ENCODE data around the gene PGPEP1.

Gene PGPEP1

DNA sequence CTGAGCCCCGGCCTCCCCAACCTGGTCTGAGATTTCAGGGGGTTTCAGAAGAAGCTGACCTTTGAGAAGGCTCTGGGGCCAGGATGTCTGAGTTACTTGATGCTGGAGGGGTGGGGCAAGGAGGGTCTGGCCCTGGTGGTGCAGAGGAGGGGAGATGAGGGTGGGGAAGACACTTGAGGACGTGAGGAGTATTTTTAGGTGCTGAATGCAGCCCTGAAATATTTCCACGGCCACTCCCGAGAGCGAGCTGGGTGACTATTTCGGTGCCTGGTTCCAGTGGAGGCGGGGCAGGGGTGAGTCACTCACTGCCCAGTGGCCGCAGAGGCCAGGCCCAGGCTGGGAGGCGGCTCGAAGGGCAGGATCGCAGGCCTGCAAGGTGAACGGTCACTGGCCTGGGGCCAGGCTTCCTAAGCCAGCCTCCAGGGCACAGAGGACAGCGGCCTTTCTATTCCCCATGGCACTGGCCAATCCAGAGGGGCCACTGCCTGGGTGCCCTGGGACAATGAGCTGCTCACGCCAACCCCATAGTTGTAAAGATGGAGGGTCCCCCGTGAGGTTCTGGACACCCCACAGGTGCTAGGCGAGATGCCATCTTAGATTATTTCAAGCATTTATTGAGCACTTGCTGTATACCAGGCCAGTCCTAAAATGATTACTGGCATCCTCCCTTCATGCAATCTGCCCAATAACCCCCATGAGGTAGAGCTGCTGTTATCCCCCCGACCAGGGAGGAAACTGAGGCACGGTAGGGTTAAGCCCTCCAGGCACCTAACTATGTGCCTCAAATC, 39.3 kb upstream of the PGPEP1 start:
- TF ChIP-seq, protein P1, sequence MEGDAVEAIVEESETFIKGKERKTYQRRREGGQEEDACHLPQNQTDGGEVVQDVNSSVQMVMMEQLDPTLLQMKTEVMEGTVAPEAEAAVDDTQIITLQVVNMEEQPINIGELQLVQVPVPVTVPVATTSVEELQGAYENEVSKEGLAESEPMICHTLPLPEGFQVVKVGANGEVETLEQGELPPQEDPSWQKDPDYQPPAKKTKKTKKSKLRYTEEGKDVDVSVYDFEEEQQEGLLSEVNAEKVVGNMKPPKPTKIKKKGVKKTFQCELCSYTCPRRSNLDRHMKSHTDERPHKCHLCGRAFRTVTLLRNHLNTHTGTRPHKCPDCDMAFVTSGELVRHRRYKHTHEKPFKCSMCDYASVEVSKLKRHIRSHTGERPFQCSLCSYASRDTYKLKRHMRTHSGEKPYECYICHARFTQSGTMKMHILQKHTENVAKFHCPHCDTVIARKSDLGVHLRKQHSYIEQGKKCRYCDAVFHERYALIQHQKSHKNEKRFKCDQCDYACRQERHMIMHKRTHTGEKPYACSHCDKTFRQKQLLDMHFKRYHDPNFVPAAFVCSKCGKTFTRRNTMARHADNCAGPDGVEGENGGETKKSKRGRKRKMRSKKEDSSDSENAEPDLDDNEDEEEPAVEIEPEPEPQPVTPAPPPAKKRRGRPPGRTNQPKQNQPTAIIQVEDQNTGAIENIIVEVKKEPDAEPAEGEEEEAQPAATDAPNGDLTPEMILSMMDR (IDR thresholded peaks at IDR 0.05; ENCODE audit: low read depth, low read length) = no peak
- DNase-seq (ENCODE audit: low read depth, low spot score) = peak; percentile 47
- H3K4me3 ChIP-seq (ENCODE audit: low read depth, low read length) = no peak overlapping the region
- in situ Hi-C loops (cut with HindIII; ENCODE audit: low sequenced_read_pairs) = no loop called here

DNA sequence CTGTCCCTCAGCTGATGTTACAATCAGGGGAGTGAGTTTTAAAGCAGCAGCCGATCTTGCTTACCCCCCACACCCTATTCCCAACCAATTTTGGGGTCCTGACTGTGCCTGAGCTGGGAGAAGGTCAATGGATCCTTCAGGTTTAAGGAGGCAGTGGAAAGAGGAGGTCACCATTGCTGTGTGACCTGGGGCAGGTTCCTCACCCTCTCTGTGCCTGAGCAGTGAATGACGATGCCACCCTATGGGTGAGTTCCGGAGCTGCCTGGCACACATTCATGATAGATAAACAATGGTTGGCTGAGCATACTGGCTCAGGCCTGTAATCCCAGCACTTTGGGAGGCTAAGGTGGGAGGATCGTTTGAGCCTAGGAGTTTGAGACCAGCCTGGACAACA, 38.7 kb upstream of the PGPEP1 start:
- H3K4me3 ChIP-seq (ENCODE audit: low read depth, low read length) = no peak overlapping the region
- no peak for DNase-seq (ENCODE audit: low read depth, low spot score)
- TF ChIP-seq, protein P1 (IDR thresholded peaks at IDR 0.05; ENCODE audit: low read depth, low read length) = no peak
- in situ Hi-C loops (cut with HindIII; ENCODE audit: low sequenced_read_pairs) = no loop called here

DNA sequence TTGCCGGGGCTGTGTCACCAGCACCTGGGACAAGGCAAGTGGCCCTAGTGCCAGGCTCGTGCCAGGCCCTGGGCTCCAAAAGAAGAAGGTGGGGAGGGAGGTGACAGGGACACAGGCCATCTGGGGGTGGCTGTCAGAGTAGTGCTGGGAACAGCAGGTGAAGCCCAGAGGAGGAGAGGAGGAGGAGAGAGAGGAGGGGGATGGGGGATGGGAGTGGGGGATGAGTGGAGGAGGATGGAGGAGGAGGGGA, 36.3 kb upstream of the PGPEP1 start:
- in situ Hi-C loops (cut with HindIII; ENCODE audit: low sequenced_read_pairs) = no loop called here

DNA sequence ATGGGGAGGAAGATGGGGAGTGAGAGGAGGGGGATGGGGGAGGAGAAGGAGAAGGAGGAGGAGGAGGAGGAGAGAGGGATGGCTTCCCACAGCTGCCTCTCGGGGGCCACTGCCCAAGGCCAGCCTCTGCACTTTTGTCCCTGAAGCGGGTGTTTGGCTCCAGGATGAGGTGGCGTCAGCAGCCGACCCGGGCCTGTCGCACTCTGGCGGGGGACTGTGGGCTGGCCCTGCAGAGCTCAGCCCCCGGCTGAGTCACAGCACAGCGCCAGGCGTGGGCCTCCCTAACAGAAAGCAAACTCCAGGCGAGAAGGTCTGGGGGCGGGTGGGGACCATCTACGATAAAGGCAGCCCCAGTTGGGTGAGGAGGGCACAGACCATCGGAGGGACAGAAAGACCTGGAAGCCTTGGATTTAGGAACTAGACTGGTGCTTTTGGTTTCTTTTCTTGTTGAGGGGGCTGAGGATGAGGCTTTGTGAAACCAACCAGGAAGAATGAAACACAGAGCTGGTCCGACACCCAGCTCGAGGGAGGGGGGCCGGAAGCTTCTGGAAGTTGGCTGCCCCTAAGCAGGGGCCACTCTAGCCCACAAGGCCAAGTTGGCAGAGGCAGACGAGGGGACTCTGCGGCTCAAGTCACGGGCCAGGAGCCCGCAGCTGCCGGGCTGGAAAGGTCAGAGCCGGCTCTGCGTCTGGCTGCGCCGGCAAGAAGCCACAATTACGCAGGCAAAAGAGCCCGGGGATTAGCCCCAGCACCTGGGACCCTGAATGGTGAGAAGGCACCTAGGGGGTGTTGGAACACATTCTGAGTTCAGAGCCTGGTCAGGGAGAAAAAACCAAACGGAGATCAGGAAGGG, 35.7 kb upstream of the PGPEP1 start:
- H3K4me3 ChIP-seq (ENCODE audit: low read depth, low read length) = peak overlapping the region; percentile 21
- peak; percentile 85 for DNase-seq (ENCODE audit: low read depth, low spot score)
- TF ChIP-seq, protein P1 (IDR thresholded peaks at IDR 0.05; ENCODE audit: low read depth, low read length) = no peak
- in situ Hi-C loops (cut with HindIII; ENCODE audit: low sequenced_read_pairs) = no loop called here

More for the DNA sequence above, 36.3 kb upstream of the PGPEP1 start:
- H3K4me3 ChIP-seq (ENCODE audit: low read depth, low read length) = no peak overlapping the region
- no peak for DNase-seq (ENCODE audit: low read depth, low spot score)
- TF ChIP-seq, protein P1 (IDR thresholded peaks at IDR 0.05; ENCODE audit: low read depth, low read length) = no peak

DNA sequence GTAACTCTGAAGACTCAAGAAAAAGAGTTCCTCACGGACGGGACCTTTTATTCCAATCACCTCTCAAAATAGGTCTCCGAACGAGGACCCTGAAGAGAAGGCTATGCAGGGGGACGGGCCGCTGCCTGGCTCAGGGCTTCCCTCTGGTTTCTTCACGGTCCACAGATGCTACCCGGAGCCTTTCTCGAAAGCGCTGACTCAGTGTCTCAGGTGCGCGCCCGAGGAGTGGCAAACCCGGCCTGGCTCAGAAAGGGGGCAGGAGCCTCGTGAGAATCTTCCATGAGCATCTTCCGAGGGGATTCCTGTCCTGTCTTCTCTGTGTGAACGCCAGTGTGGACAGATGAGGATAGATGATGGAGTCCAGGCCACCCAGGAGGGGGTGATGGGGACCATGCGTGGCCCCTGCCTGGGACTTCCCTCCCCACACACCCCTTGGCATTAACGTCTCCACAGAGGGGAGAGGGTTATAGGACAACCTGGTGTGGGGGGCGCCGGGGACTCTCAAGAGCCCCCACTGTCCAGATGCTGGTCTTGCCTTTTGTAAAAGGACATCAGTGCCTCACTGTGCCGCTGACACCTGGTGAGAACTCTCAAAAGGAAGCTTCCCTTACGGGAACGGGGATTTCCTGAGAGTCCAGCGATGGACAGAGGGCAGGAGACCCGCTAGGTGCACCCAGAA, 34.0 kb upstream of the PGPEP1 start:
- no peak overlapping the region for H3K4me3 ChIP-seq (ENCODE audit: low read depth, low read length)
- TF ChIP-seq, protein P1 (IDR thresholded peaks at IDR 0.05; ENCODE audit: low read depth, low read length) = no peak
- in situ Hi-C loops (cut with HindIII; ENCODE audit: low sequenced_read_pairs) = no loop called here
- no peak for DNase-seq (ENCODE audit: low read depth, low spot score)

DNA sequence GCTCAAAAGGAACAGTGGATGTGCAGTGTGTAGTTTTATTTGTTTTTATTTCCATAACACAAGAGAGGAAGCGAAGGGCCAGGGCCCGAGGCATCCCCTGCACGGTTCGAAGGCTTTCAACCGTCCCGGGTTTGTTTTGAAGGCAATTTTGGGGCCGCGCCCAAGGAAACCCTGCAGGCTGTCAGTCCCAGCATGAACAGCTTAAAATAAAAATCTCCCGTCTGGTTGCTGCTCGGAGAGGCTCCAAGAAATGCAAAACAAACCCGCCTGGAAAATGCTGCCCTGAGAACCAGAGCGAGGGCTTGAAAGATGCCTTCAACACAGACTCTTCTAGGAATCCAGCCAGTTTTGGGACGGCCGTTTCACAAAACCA, 33.5 kb upstream of the PGPEP1 start:
- TF ChIP-seq, protein P1 (IDR thresholded peaks at IDR 0.05; ENCODE audit: low read depth, low read length) = no peak
- in situ Hi-C loops (cut with HindIII; ENCODE audit: low sequenced_read_pairs) = no loop called here
- peak; percentile 68 for DNase-seq (ENCODE audit: low read depth, low spot score)
- H3K4me3 ChIP-seq (ENCODE audit: low read depth, low read length) = no peak overlapping the region
